Tibial nerve (tissue), 4 donors: ENCODE results near the gene PGRMC2.

Experiments
- EP300 ChIP-seq, 2 donors: sonication (generic); formaldehyde crosslinking; IDR thresholded peaks; one replicate each; pipeline ENCODE4 v1.6.1; 2017; ENCODE audit warnings: antibody characterized with exemption in 2 of 2, mild to moderate bottlenecking in 1 of 2
- TF ChIP-seq, protein P1 (sequence below), 5 experiments: fragments of 200-600 bp in 3 of 5; fragments of 450-650 bp in 2 of 5; sonication (generic) in 3 of 5; IDR thresholded peaks; one replicate each; pipeline ENCODE4 v1.5.1; 2016 to 2019; ENCODE audit warnings: antibody characterized with exemption in 5 of 5, mild to moderate bottlenecking in 3 of 5, moderate library complexity in 2 of 5

DNA sequence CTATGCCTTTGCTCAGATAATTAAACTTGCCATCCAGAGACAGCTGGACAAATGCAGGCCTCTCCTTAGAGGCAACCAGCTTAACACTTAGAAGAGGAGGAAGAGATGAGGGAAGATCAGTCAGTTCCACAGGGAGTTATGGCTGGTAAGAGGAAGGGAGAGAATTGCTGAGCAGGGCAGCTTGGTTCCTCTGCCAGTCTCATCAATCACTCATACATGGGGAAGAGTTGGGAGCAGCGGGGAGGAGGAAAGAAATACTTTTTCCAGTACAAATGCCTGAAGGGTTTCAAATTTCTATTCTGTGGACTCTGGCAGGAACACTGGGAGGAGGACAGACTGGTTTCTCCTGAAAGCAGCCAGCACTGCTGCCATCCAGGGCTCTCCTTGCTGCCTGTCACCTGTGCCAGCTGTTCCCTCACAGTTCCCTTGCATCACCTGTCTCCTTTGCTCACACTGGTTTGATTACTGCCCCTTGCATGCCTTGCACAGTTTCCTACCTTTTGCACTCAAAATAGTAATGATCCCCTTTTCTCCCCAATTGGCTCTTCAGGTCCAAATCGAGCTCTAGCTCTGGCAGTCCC lies 59.5 kb downstream of the PGRMC2 start:
- no peak for TF ChIP-seq EP300 (IDR thresholded peaks at IDR 0.05)
- TF ChIP-seq, protein P1, sequence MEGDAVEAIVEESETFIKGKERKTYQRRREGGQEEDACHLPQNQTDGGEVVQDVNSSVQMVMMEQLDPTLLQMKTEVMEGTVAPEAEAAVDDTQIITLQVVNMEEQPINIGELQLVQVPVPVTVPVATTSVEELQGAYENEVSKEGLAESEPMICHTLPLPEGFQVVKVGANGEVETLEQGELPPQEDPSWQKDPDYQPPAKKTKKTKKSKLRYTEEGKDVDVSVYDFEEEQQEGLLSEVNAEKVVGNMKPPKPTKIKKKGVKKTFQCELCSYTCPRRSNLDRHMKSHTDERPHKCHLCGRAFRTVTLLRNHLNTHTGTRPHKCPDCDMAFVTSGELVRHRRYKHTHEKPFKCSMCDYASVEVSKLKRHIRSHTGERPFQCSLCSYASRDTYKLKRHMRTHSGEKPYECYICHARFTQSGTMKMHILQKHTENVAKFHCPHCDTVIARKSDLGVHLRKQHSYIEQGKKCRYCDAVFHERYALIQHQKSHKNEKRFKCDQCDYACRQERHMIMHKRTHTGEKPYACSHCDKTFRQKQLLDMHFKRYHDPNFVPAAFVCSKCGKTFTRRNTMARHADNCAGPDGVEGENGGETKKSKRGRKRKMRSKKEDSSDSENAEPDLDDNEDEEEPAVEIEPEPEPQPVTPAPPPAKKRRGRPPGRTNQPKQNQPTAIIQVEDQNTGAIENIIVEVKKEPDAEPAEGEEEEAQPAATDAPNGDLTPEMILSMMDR (IDR thresholded peaks at IDR 0.05) = no peak
